GM12865 (cell line): ENCODE measurements around the gene GSTK1.

Experiments used
- DNase-seq: peaks from one replicate; pipeline ENCODE4 v3.0.0; 2010; ENCODE audit warnings: low read depth
- H3K4me3 ChIP-seq: 2 replicates; pipeline ENCODE4 v1.5.1; 2011; ENCODE audit warnings: mild to moderate bottlenecking, low read depth, low read length, control low read depth
- CTCF ChIP-seq: IDR thresholded peaks from 2 replicates; pipeline ENCODE4 v1.5.1; 2011; ENCODE audit warnings: low read length, control low read depth, low read depth, inconsistent platforms; ENCODE audit not compliant: insufficient read depth; ENCODE audit errors: missing control alignments

GSTK1 gene

DNA sequence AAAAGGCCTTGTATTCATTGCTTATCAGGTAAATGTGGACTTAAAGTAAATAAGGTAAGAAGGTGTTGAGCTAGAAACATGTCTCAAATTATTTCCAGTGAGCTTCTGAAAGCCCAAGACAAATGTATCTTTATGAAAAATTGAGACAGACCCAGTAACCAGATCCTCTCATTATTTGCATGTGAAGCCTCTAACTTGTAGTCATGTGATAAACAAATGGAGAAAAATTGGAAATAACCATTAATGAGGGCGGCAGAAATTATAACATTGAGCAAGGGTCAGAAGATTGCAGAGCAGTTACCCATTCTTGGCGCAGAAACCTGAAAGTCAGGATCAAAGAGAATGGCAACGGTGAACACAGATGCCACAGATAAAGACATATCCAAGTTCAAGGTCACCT, 41.5 kb upstream of the GSTK1 start, which contains the start of gene TAS2R40:
Gene TAS2R40 (plus strand): TSS at position 301 of the 400 bp plus-strand sequence. CDS start 42 bp downstream, at position 343.
- H3K4me3 ChIP-seq: no peak within 1 kb of the TSS
- DNase-seq: no peak
- no peak for TF ChIP-seq CTCF

GRCh38 chr7:143222782-143223181, 40.5 kb upstream of the GSTK1 start:
- no peak overlapping the region for H3K4me3 ChIP-seq
- no peak for DNase-seq
- no peak for TF ChIP-seq CTCF

DNA sequence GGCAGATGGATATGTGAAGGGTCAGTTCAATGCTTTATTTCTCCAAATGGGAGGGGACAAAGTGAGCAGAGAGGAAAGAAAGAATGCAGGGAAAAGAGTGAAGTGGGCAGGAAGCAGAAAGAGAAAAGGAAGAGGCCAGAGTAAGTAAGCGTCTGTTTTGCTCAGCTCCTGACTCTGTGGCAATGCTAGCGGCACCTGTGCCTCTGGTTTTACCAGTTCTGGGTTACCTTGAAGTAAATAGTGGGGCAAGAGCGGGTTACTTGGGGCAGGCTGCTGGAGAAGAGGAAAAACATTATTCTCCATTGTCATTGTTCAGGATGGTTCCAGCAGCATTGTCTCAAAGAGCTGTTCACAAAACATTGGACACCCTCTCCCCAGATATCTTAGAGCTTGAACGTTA, 39.5 kb upstream of the GSTK1 start:
- no peak overlapping the region for H3K4me3 ChIP-seq
- no peak for TF ChIP-seq CTCF
- DNase-seq: no peak

- no peak for DNase-seq
- TF ChIP-seq CTCF: no peak
- H3K4me3 ChIP-seq: no peak overlapping the region
These were observed 38.2 kb upstream of the GSTK1 start for GRCh38 chr7:143225047-143225446.

DNA sequence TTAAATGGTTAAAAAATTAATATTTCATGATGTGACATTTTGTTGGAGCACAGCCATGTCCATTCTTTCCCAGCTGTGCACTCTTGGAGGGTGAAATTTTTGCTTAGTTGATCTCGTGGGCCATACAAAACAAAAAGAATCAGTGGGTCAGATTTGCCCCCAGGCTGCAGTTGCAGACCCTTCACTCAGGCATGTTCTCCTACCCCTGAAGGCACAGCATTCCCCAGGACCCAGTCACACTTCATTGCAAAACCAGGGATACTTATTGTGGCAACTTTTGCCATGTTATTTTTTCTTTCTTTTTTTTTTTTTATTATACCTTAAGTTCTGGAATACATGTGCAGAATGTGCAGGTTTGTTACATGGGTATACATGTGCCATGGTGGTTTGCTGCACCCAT, 35.4 kb upstream of the GSTK1 start:
- H3K4me3 ChIP-seq: no peak overlapping the region
- TF ChIP-seq CTCF: no peak
- no peak for DNase-seq

DNA sequence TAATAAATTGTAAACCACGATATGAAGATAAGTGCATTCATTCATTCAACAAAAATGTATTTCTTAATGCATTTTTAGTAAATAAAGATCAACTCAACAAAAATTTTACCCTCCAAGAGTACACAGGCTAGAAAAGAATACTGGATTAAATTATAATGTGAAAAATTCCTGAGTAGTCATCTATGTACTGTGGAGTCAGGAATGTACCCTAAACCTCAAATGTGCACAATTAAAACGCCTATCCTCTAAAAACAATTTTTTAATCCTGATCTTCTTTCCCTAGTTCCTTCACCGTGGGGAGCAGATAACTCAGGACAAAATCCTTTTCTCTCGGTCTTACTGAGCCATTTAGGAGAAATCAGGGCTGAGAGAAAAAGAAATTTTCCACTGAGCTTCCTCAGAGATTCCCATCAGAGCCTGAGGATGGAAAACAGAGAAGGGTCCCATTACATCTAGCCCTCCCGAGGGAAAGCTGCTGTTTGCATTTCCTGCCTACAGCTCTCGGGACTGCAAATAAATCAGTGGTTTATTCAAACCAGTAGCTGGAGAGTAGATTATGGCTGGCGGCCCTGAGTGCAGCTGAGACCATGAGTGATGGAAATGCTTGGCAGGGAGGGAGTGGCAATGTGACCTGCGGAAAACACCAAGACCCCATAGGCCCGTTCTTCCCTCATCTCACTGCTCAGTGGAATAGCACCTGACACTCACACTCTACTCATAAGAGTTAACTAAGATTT, 34.0 kb upstream of the GSTK1 start:
- DNase-seq: no peak
- TF ChIP-seq CTCF: no peak
- no peak overlapping the region for H3K4me3 ChIP-seq
